Liver (tissue), 9 donors: ENCODE results near the gene TOGARAM1. TPM values are rescaled to one million over a fixed set of nuclear protein-coding genes. Genes with fewer than 3 reads are reported as not detected.

Experiments used
- DNase-seq: peaks from one replicate; pipeline ENCODE4 v3.0.0-alpha.2; 2017; ENCODE audit warnings: low spot score
- H3K27ac ChIP-seq, 2 donors: one replicate each; pipeline ENCODE4 v1.7.0; 2013; ENCODE audit warnings: inconsistent platforms in 2 of 2, low read length in 2 of 2, control low read depth in 1 of 2, low read depth in 1 of 2, mild to moderate bottlenecking in 1 of 2
- H3K27me3 ChIP-seq, 4 donors: one replicate each; pipeline versions ENCODE4 v1.6.1 to v1.7.0; 2013; ENCODE audit warnings: low read length in 3 of 4, inconsistent platforms in 1 of 4, mild to moderate bottlenecking in 1 of 4, moderate library complexity in 1 of 4; ENCODE audit not compliant: control insufficient read depth in 4 of 4, insufficient read depth in 4 of 4
- H3K36me3 ChIP-seq, 4 donors: one replicate each; pipeline versions ENCODE4 v1.6.1 to v1.7.0; 2013; ENCODE audit warnings: low read length in 3 of 4, mild to moderate bottlenecking in 3 of 4, low read depth in 1 of 4, moderate library complexity in 1 of 4; ENCODE audit not compliant: control insufficient read depth in 4 of 4, insufficient read depth in 3 of 4
- H3K4me1 ChIP-seq, 4 donors: one replicate each; pipeline versions ENCODE4 v1.6.1 to v1.7.0; 2013; ENCODE audit warnings: low read length in 3 of 4, mild to moderate bottlenecking in 3 of 4, moderate library complexity in 1 of 4; ENCODE audit not compliant: control insufficient read depth in 4 of 4, insufficient read depth in 4 of 4
- H3K4me3 ChIP-seq, 3 donors: one replicate each; pipeline versions ENCODE4 v1.6.1 to v1.7.0; 2013; ENCODE audit warnings: low read length in 3 of 3, control low read depth in 1 of 3, low read depth in 1 of 3, mild to moderate bottlenecking in 1 of 3
- H3K9ac ChIP-seq, 2 donors: one replicate each; pipeline ENCODE4 v1.7.0; 2013; ENCODE audit warnings: low read length in 2 of 2, mild to moderate bottlenecking in 2 of 2, moderate library complexity in 2 of 2, control low read depth in 1 of 2, low read depth in 1 of 2
- H3K9me3 ChIP-seq, 4 donors: one replicate each; pipeline versions ENCODE4 v1.6.1 to v1.7.0; 2013; ENCODE audit warnings: low read length in 3 of 4; ENCODE audit not compliant: control insufficient read depth in 4 of 4
- EGR1 ChIP-seq, 2 donors: IDR thresholded peaks; 2 replicates each; pipeline ENCODE4 v1.6.1; 2016 to 2018; ENCODE audit warnings: antibody characterized with exemption in 2 of 2, low read depth in 2 of 2
- FOXA1 ChIP-seq: IDR thresholded peaks from 2 replicates; pipeline ENCODE4 v1.6.1; 2016; ENCODE audit warnings: antibody characterized with exemption
- FOXA2 ChIP-seq: IDR thresholded peaks from 2 replicates; pipeline ENCODE4 v1.6.1; 2016; ENCODE audit warnings: antibody characterized with exemption
- GABPA ChIP-seq, 2 donors: IDR thresholded peaks in 1 of 2; conservative IDR thresholded peaks in 1 of 2; 2 replicates each; pipeline ENCODE4 v1.6.1; 2016; ENCODE audit warnings: antibody characterized with exemption in 2 of 2, mild to moderate bottlenecking in 1 of 2, moderate library complexity in 1 of 2
- HNF4A ChIP-seq, 2 donors: conservative IDR thresholded peaks; 2 replicates each; pipeline ENCODE4 v1.6.1; 2016; ENCODE audit warnings: antibody characterized with exemption in 2 of 2, mild to moderate bottlenecking in 2 of 2
- HNF4G ChIP-seq: IDR thresholded peaks from 2 replicates; pipeline ENCODE4 v1.6.1; 2016; ENCODE audit warnings: antibody characterized with exemption
- JUND ChIP-seq, 2 donors: IDR thresholded peaks; 2 replicates each; pipeline ENCODE4 v1.6.1; 2016; ENCODE audit warnings: antibody characterized with exemption in 2 of 2
- NR2F2 ChIP-seq: IDR thresholded peaks from 2 replicates; pipeline ENCODE4 v1.6.1; 2016; ENCODE audit warnings: antibody characterized with exemption
- RAD21 ChIP-seq, 2 donors: IDR thresholded peaks; 2 replicates each; pipeline ENCODE4 v1.6.1; 2016; ENCODE audit warnings: antibody characterized with exemption in 2 of 2, mild to moderate bottlenecking in 2 of 2
- RXRA ChIP-seq, 2 donors: IDR thresholded peaks; 2 replicates each; pipeline ENCODE4 v1.6.1; 2017 to 2018; ENCODE audit warnings: antibody characterized with exemption in 2 of 2, mild to moderate bottlenecking in 1 of 2
- TAF1 ChIP-seq: conservative IDR thresholded peaks from 2 replicates; pipeline ENCODE4 v1.6.1; 2016; ENCODE audit warnings: antibody characterized with exemption, mild to moderate bottlenecking
- YY1 ChIP-seq: IDR thresholded peaks from 2 replicates; pipeline ENCODE4 v1.6.1; 2016; ENCODE audit warnings: antibody characterized with exemption, mild to moderate bottlenecking
- WGBS: extraction: QIAGEN DNeasy Blood & Tissue Kit; methylation state at CpG from one replicate; pipeline ENCODE4 v1.1.7; 2013; 5-methylcytosine and 5-hydroxymethylcytosine counted together
- polyA plus RNA-seq, 2 donors: library from polyadenylated mRNA; stranded (reverse) in 1 of 2; unstranded in 1 of 2; fragments of 200-250 nt in 1 of 2; fragments of >200 nt in 1 of 2; fragmentation: Nextera tagmentation in 1 of 2; extraction: Ambion mirVana in 1 of 2; gene quantifications; one replicate each; pipeline versions ENCODE4 v1.2.1 to v1.2.3, GENCODE V29; 2013 to 2015
- total RNA-seq, 2 donors: library from RNA; depleted of rRNA; stranded (reverse); fragments of >200 nt; gene quantifications; one replicate each; pipeline ENCODE4 v1.2.3, GENCODE V29; 2014
- TF ChIP-seq, protein P1 (sequence below): IDR thresholded peaks from 2 replicates; pipeline ENCODE4 v1.6.1; 2016; ENCODE audit warnings: antibody characterized with exemption
- TF ChIP-seq, protein P2 (sequence below): IDR thresholded peaks from 2 replicates; pipeline ENCODE4 v1.6.1; 2016; ENCODE audit warnings: antibody characterized with exemption, mild to moderate bottlenecking
- TF ChIP-seq, protein P3 (sequence below): IDR thresholded peaks from 2 replicates; pipeline ENCODE4 v1.6.1; 2016; ENCODE audit warnings: antibody characterized with exemption
- TF ChIP-seq, protein P4 (sequence below): IDR thresholded peaks from 2 replicates; pipeline ENCODE4 v1.6.1; 2016; ENCODE audit warnings: antibody characterized with exemption
- TF ChIP-seq, protein P5 (sequence below): fragments of 150-350 bp; IDR thresholded peaks from 2 replicates; pipeline ENCODE4 v1.5.1; 2017; ENCODE audit warnings: improper control_type of control experiment, low read depth, low read length; ENCODE audit not compliant: missing input control
- donor health status: healthy.
- donor health status: healthy.
- donor health status: healthy.
- donor health status: healthy.
- donor health status: healthy.

Gene TOGARAM1
- total and polyA plus RNA-seq, 4 donors, result 2.5 to 12.7 (median 7.5) TPM

DNA sequence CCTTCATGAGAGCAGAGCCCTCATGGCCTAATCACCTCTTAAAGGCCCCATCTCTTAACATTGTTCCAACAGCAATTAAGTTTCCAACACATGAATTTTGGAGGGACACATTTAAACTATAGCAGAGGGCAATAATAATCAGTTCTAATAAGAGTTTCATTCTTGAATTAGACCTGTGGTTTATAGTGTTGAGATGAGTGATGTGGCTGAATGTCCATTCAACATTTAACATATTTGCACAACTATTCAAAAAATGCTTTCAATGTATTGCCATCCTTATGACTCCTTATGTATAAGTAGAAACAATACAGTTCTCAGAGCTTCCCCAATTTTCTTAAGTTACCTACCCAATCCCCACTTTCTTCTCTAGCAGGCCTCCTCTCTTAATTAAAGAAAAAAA, 21.8 kb upstream of the TOGARAM1 start:
- DNase-seq, result no peak
- TF ChIP-seq, protein P1, sequence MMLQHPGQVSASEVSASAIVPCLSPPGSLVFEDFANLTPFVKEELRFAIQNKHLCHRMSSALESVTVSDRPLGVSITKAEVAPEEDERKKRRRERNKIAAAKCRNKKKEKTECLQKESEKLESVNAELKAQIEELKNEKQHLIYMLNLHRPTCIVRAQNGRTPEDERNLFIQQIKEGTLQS, result no peak
- TF ChIP-seq, protein P2, sequence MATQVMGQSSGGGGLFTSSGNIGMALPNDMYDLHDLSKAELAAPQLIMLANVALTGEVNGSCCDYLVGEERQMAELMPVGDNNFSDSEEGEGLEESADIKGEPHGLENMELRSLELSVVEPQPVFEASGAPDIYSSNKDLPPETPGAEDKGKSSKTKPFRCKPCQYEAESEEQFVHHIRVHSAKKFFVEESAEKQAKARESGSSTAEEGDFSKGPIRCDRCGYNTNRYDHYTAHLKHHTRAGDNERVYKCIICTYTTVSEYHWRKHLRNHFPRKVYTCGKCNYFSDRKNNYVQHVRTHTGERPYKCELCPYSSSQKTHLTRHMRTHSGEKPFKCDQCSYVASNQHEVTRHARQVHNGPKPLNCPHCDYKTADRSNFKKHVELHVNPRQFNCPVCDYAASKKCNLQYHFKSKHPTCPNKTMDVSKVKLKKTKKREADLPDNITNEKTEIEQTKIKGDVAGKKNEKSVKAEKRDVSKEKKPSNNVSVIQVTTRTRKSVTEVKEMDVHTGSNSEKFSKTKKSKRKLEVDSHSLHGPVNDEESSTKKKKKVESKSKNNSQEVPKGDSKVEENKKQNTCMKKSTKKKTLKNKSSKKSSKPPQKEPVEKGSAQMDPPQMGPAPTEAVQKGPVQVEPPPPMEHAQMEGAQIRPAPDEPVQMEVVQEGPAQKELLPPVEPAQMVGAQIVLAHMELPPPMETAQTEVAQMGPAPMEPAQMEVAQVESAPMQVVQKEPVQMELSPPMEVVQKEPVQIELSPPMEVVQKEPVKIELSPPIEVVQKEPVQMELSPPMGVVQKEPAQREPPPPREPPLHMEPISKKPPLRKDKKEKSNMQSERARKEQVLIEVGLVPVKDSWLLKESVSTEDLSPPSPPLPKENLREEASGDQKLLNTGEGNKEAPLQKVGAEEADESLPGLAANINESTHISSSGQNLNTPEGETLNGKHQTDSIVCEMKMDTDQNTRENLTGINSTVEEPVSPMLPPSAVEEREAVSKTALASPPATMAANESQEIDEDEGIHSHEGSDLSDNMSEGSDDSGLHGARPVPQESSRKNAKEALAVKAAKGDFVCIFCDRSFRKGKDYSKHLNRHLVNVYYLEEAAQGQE, result no peak
- TF ChIP-seq, protein P3, sequence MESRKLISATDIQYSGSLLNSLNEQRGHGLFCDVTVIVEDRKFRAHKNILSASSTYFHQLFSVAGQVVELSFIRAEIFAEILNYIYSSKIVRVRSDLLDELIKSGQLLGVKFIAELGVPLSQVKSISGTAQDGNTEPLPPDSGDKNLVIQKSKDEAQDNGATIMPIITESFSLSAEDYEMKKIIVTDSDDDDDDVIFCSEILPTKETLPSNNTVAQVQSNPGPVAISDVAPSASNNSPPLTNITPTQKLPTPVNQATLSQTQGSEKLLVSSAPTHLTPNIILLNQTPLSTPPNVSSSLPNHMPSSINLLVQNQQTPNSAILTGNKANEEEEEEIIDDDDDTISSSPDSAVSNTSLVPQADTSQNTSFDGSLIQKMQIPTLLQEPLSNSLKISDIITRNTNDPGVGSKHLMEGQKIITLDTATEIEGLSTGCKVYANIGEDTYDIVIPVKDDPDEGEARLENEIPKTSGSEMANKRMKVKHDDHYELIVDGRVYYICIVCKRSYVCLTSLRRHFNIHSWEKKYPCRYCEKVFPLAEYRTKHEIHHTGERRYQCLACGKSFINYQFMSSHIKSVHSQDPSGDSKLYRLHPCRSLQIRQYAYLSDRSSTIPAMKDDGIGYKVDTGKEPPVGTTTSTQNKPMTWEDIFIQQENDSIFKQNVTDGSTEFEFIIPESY, result no peak
- TF ChIP-seq NR2F2 (no peak), FOXA1 (no peak), RAD21 (IDR thresholded peaks at IDR 0.05) (no peak), FOXA2 (no peak), JUND (IDR thresholded peaks at IDR 0.05) (no peak), GABPA (IDR thresholded peaks at IDR 0.05 in 1 of 2, conservative IDR thresholded peaks at IDR 0.05 in 1 of 2) (no peak), HNF4G (no peak), TAF1 (no peak), EGR1 (IDR thresholded peaks at IDR 0.05; ENCODE audit: low read depth in 2 of 2) (no peak), HNF4A (conservative IDR thresholded peaks at IDR 0.05) (no peak), YY1 (no peak), RXRA (IDR thresholded peaks at IDR 0.05) (no peak)
- TF ChIP-seq, protein P4, sequence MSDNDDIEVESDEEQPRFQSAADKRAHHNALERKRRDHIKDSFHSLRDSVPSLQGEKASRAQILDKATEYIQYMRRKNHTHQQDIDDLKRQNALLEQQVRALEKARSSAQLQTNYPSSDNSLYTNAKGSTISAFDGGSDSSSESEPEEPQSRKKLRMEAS, result no peak
- TF ChIP-seq, protein P5, sequence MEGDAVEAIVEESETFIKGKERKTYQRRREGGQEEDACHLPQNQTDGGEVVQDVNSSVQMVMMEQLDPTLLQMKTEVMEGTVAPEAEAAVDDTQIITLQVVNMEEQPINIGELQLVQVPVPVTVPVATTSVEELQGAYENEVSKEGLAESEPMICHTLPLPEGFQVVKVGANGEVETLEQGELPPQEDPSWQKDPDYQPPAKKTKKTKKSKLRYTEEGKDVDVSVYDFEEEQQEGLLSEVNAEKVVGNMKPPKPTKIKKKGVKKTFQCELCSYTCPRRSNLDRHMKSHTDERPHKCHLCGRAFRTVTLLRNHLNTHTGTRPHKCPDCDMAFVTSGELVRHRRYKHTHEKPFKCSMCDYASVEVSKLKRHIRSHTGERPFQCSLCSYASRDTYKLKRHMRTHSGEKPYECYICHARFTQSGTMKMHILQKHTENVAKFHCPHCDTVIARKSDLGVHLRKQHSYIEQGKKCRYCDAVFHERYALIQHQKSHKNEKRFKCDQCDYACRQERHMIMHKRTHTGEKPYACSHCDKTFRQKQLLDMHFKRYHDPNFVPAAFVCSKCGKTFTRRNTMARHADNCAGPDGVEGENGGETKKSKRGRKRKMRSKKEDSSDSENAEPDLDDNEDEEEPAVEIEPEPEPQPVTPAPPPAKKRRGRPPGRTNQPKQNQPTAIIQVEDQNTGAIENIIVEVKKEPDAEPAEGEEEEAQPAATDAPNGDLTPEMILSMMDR, result no peak
- no peak overlapping the region for H3K4me3 ChIP-seq
- no peaks in the 10 kb centered on the region for H3K4me1 ChIP-seq
- H3K27ac ChIP-seq, result no peak overlapping the region
- no peak overlapping the region for H3K9ac ChIP-seq
- no peaks in the 10 kb centered on the region for H3K9me3 ChIP-seq
- no peaks in the 10 kb centered on the region for H3K27me3 ChIP-seq
- peaks cover 2 to 20% (median 18%) of the 10 kb centered on the region in 4 donors for H3K36me3 ChIP-seq

DNA sequence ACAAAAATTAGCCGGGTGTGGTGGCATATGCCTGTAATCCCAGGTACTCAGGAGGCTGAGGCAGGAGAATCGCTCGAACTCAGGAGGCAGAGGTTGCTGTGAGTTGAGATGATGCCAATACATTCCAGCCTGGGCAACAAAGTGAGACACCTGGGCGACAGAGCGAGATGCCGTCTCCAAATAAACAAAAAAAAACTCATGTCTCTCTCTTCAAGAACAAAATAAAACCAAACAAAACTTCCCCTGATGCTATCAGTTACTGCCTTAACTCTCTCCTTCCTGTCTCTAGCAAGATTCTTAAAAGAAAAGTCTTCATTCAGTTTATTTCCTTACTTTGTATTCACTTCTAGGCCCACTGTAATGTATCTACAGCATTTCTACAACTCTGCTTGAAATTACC, 21.0 kb upstream of the TOGARAM1 start:
- H3K9me3 ChIP-seq, result no peaks in the 10 kb centered on the region
- H3K4me1 ChIP-seq, result no peaks in the 10 kb centered on the region
- no peak overlapping the region for H3K27ac ChIP-seq
- 97% methylated on average over 6 of the region's 6 CpGs for WGBS
- H3K9ac ChIP-seq, result no peak overlapping the region
- TF ChIP-seq FOXA1, result no peak
- TF ChIP-seq NR2F2, result no peak
- TF ChIP-seq, protein P3, result no peak
- TF ChIP-seq, protein P5, result no peak
- TF ChIP-seq EGR1 (IDR thresholded peaks at IDR 0.05; ENCODE audit: low read depth in 2 of 2), result no peak
- no peak for TF ChIP-seq TAF1
- no peak for TF ChIP-seq JUND (IDR thresholded peaks at IDR 0.05)
- TF ChIP-seq, protein P1, result no peak
- H3K27me3 ChIP-seq, result no peaks in the 10 kb centered on the region
- no peak for DNase-seq
- no peak overlapping the region for H3K4me3 ChIP-seq
- H3K36me3 ChIP-seq, result peaks cover 2 to 26% (median 24%) of the 10 kb centered on the region in 4 donors
